Gastroesophageal sphincter (tissue), 3 donors: ENCODE measurements around the gene WARS2.

Experiments used
- POLR2AphosphoS5 ChIP-seq: sonication (generic); formaldehyde crosslinking; IDR thresholded peaks from one replicate; pipeline ENCODE4 v1.6.1; 2017; ENCODE audit warnings: antibody characterized with exemption
- TF ChIP-seq, protein P1 (sequence below), 4 experiments: fragments of 200-600 bp in 2 of 4; fragments of 450-650 bp in 2 of 4; sonication (generic) in 1 of 4; IDR thresholded peaks; one replicate each; pipeline ENCODE4 v1.5.1; 2017 to 2019; ENCODE audit warnings: antibody characterized with exemption in 4 of 4, mild to moderate bottlenecking in 2 of 4, moderate library complexity in 2 of 4

GRCh38 chr1:119075614-119076013, 64.8 kb downstream of the WARS2 start:
- peak; percentile 11 for TF ChIP-seq POLR2AphosphoS5
- TF ChIP-seq, protein P1, sequence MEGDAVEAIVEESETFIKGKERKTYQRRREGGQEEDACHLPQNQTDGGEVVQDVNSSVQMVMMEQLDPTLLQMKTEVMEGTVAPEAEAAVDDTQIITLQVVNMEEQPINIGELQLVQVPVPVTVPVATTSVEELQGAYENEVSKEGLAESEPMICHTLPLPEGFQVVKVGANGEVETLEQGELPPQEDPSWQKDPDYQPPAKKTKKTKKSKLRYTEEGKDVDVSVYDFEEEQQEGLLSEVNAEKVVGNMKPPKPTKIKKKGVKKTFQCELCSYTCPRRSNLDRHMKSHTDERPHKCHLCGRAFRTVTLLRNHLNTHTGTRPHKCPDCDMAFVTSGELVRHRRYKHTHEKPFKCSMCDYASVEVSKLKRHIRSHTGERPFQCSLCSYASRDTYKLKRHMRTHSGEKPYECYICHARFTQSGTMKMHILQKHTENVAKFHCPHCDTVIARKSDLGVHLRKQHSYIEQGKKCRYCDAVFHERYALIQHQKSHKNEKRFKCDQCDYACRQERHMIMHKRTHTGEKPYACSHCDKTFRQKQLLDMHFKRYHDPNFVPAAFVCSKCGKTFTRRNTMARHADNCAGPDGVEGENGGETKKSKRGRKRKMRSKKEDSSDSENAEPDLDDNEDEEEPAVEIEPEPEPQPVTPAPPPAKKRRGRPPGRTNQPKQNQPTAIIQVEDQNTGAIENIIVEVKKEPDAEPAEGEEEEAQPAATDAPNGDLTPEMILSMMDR (IDR thresholded peaks at IDR 0.05) = no peak
